Measurements from ENCODE around the gene SLC9A3.
A peak's percentile ranks its signal among the peaks of the same experiment; 100 is the strongest.

The SLC9A3 gene

GRCh38 chr5:472076-472655, 52.1 kb downstream of the SLC9A3 start:
- peak; percentile 38 for DNase-seq
- Mint-ChIP-seq H3K4me1 (peaks cover 30% of the 10 kb centered on the region), H3K27ac (peak overlapping the region; percentile 46), H3K9me3 (no peaks in the 10 kb centered on the region), H3K27me3 (peaks cover 33% of the 10 kb centered on the region), H3K4me3 (peak overlapping the region; percentile 75), H3K36me3 (peaks cover 9% of the 10 kb centered on the region)
- CTCF ChIA-PET = interaction anchor here (1.2 to 1.4 kb wide), 3 partner anchors 18 to 155 kb away, joined by 3 to 6 read pairs (median 4); no protein-coding TSS in a partner anchor

- H3K27me3 Mint-ChIP-seq = peaks cover 28% of the 10 kb centered on the region
- no peak for DNase-seq
- H3K4me1 Mint-ChIP-seq = peaks cover 30% of the 10 kb centered on the region
- CTCF ChIA-PET = interaction anchor here (1.2 to 1.3 kb wide), 2 partner anchors 18 to 25 kb away, joined by 4 to 6 read pairs; no protein-coding TSS in a partner anchor
- peak overlapping the region; percentile 75 for H3K4me3 Mint-ChIP-seq
- peaks cover 13% of the 10 kb centered on the region for H3K36me3 Mint-ChIP-seq
- H3K27ac Mint-ChIP-seq = peak overlapping the region; percentile 46
- no peaks in the 10 kb centered on the region for H3K9me3 Mint-ChIP-seq
Measured at GRCh38 chr5:471750-472058, 52.5 kb downstream of the SLC9A3 start.

- DNase-seq = peak; percentile 27
- peaks cover 30% of the 10 kb centered on the region for H3K4me1 Mint-ChIP-seq
- peak overlapping the region; percentile 75 for H3K4me3 Mint-ChIP-seq
- peaks cover 15% of the 10 kb centered on the region for H3K36me3 Mint-ChIP-seq
- H3K27ac Mint-ChIP-seq = peak overlapping the region; percentile 79
- no peaks in the 10 kb centered on the region for H3K9me3 Mint-ChIP-seq
- H3K27me3 Mint-ChIP-seq = peaks cover 23% of the 10 kb centered on the region
- CTCF ChIA-PET = interaction anchor here (1.2 to 1.3 kb wide), 2 partner anchors 17 to 24 kb away, joined by 4 to 6 read pairs; no protein-coding TSS in a partner anchor
Measured at GRCh38 chr5:470961-471749, 53.1 kb downstream of the SLC9A3 start.

- H3K27me3 Mint-ChIP-seq = peaks cover 10% of the 10 kb centered on the region
- H3K27ac Mint-ChIP-seq = no peak overlapping the region
- peak; percentile 14 for DNase-seq
- CTCF ChIA-PET = no interaction called here
- no peak overlapping the region for H3K4me3 Mint-ChIP-seq
- peaks cover 18% of the 10 kb centered on the region for H3K36me3 Mint-ChIP-seq
- peaks cover 25% of the 10 kb centered on the region for H3K4me1 Mint-ChIP-seq
- no peaks in the 10 kb centered on the region for H3K9me3 Mint-ChIP-seq
Measured at GRCh38 chr5:469752-470483, 54.3 kb downstream of the SLC9A3 start.

GRCh38 chr5:468401-468800, 55.8 kb downstream of the SLC9A3 start:
- Mint-ChIP-seq H3K4me3 (no peak overlapping the region), H3K27me3 (no peaks in the 10 kb centered on the region), H3K9me3 (no peaks in the 10 kb centered on the region), H3K27ac (no peak overlapping the region), H3K36me3 (peaks cover 24% of the 10 kb centered on the region), H3K4me1 (peaks cover 32% of the 10 kb centered on the region)
- peak; percentile 14 for DNase-seq
- CTCF ChIA-PET = no interaction called here

- peaks cover 37% of the 10 kb centered on the region for H3K4me1 Mint-ChIP-seq
- DNase-seq = peak; percentile 17
- H3K36me3 Mint-ChIP-seq = peaks cover 38% of the 10 kb centered on the region
- H3K4me3 Mint-ChIP-seq = no peak overlapping the region
- H3K27me3 Mint-ChIP-seq = no peaks in the 10 kb centered on the region
- CTCF ChIA-PET = no interaction called here
- no peak overlapping the region for H3K27ac Mint-ChIP-seq
- H3K9me3 Mint-ChIP-seq = no peaks in the 10 kb centered on the region
Measured at GRCh38 chr5:466661-467310, 57.5 kb downstream of the SLC9A3 start.

- CTCF ChIA-PET = interaction anchor here (1.4 kb wide), 1 partner anchor 18 kb away, joined by 3 read pairs; no protein-coding TSS in a partner anchor
- Mint-ChIP-seq H3K4me1 (peaks cover 29% of the 10 kb centered on the region), H3K27me3 (no peaks in the 10 kb centered on the region), H3K27ac (no peak overlapping the region), H3K4me3 (no peak overlapping the region), H3K36me3 (peaks cover 40% of the 10 kb centered on the region), H3K9me3 (no peaks in the 10 kb centered on the region)
- DNase-seq = peak; percentile 14
Measured at GRCh38 chr5:465591-466403, 58.5 kb downstream of the SLC9A3 start.

- Mint-ChIP-seq H3K36me3 (peaks cover 42% of the 10 kb centered on the region), H3K4me1 (peaks cover 27% of the 10 kb centered on the region), H3K27ac (no peak overlapping the region), H3K4me3 (no peak overlapping the region), H3K9me3 (no peaks in the 10 kb centered on the region), H3K27me3 (no peaks in the 10 kb centered on the region)
- CTCF ChIA-PET = interaction anchor here (1.4 kb wide), 1 partner anchor 17 kb away, joined by 3 read pairs; no protein-coding TSS in a partner anchor
- DNase-seq = peak; percentile 20
Measured at GRCh38 chr5:464843-465590, 59.2 kb downstream of the SLC9A3 start.

GRCh38 chr5:464446-464842, 59.8 kb downstream of the SLC9A3 start:
- Mint-ChIP-seq H3K9me3 (no peaks in the 10 kb centered on the region), H3K4me1 (peaks cover 31% of the 10 kb centered on the region), H3K36me3 (peaks cover 46% of the 10 kb centered on the region), H3K27ac (peak overlapping the region; percentile 84), H3K4me3 (no peak overlapping the region), H3K27me3 (no peaks in the 10 kb centered on the region)
- DNase-seq = no peak
- CTCF ChIA-PET = interaction anchor here (0.9 to 1.4 kb wide), 2 partner anchors 16 to 18 kb away, joined by 3 to 4 read pairs; no protein-coding TSS in a partner anchor

GRCh38 chr5:463952-464351, 60.3 kb downstream of the SLC9A3 start:
- Mint-ChIP-seq H3K36me3 (peaks cover 51% of the 10 kb centered on the region), H3K4me1 (peaks cover 36% of the 10 kb centered on the region), H3K4me3 (no peak overlapping the region), H3K9me3 (no peaks in the 10 kb centered on the region), H3K27me3 (no peaks in the 10 kb centered on the region), H3K27ac (peak overlapping the region; percentile 84)
- peak; percentile 72 for DNase-seq
- CTCF ChIA-PET = interaction anchor here (0.9 to 1.4 kb wide), 2 partner anchors 16 to 18 kb away, joined by 3 to 4 read pairs; no protein-coding TSS in a partner anchor

GRCh38 chr5:463301-463700, 60.9 kb downstream of the SLC9A3 start:
- DNase-seq = no peak
- H3K4me1 Mint-ChIP-seq = peaks cover 42% of the 10 kb centered on the region
- peaks cover 57% of the 10 kb centered on the region for H3K36me3 Mint-ChIP-seq
- no peak overlapping the region for H3K4me3 Mint-ChIP-seq
- CTCF ChIA-PET = interaction anchor here (0.9 kb wide), 1 partner anchor 17 kb away, joined by 4 read pairs; no protein-coding TSS in a partner anchor
- H3K27ac Mint-ChIP-seq = peak overlapping the region; percentile 82
- H3K9me3 Mint-ChIP-seq = no peaks in the 10 kb centered on the region
- H3K27me3 Mint-ChIP-seq = no peaks in the 10 kb centered on the region

GRCh38 chr5:462051-462481, 62.2 kb downstream of the SLC9A3 start:
- peaks cover 46% of the 10 kb centered on the region for H3K4me1 Mint-ChIP-seq
- peak; percentile 11 for DNase-seq
- H3K4me3 Mint-ChIP-seq = no peak overlapping the region
- no peaks in the 10 kb centered on the region for H3K27me3 Mint-ChIP-seq
- peaks cover 63% of the 10 kb centered on the region for H3K36me3 Mint-ChIP-seq
- H3K27ac Mint-ChIP-seq = no peak overlapping the region
- no peaks in the 10 kb centered on the region for H3K9me3 Mint-ChIP-seq
- CTCF ChIA-PET = no interaction called here

GRCh38 chr5:460273-460625, 64.0 kb downstream of the SLC9A3 start:
- Mint-ChIP-seq H3K27ac (no peak overlapping the region), H3K4me3 (no peak overlapping the region), H3K27me3 (no peaks in the 10 kb centered on the region), H3K4me1 (peaks cover 50% of the 10 kb centered on the region), H3K36me3 (peaks cover 68% of the 10 kb centered on the region), H3K9me3 (no peaks in the 10 kb centered on the region)
- DNase-seq = no peak
- CTCF ChIA-PET = no interaction called here
